ENCODE results near the gene LRRC49. TPM values are rescaled to one million over a fixed set of nuclear protein-coding genes. Genes with fewer than 3 reads are reported as not detected.

The LRRC49 gene
- total RNA-seq, 1 experiment from 2014 or later, result 8.3 TPM

- H2BK5ac ChIP-seq (ENCODE audit: insufficient read length, low read length), result no peak overlapping the region
- no peak overlapping the region for H2BK120ac ChIP-seq (ENCODE audit: low read depth, low read length, poor library complexity, severe bottlenecking)
- H4K5ac ChIP-seq (ENCODE audit: insufficient read length, low read depth, low read length), result no peak overlapping the region
- H4K20me1 ChIP-seq (ENCODE audit: control insufficient read depth, insufficient read depth, insufficient read length), result no peaks in the 10 kb centered on the region
- H3K9me3 ChIP-seq (ENCODE audit: control insufficient read depth, low read depth, low read length), result no peaks in the 10 kb centered on the region
- Mint-ChIP-seq H3K4me1 (no peaks in the 10 kb centered on the region), H3K4me3 (no peak overlapping the region), H3K27me3 (ENCODE audit: low read depth) (no peaks in the 10 kb centered on the region; the same call in 1 of the 2 replicates), H3K36me3 (ENCODE audit: insufficient read depth in 1 of 3, low read depth in 3 of 3) (peaks cover 0 to 3% (median 0%) of the 10 kb centered on the region in 3 experiments; a peak in 1 of 7 replicates), H3K27ac (no peak overlapping the region), H3K9me3 (no peaks in the 10 kb centered on the region; a peak in 2 of 5 replicates)
- no peaks in the 10 kb centered on the region for H3K79me2 ChIP-seq (ENCODE audit: insufficient read depth, low read length)
- no peak overlapping the region for H3K4ac ChIP-seq (ENCODE audit: low read depth, low read length)
- no peak overlapping the region for H3K18ac ChIP-seq (ENCODE audit: insufficient read length, low read depth, low read length)
- no peak overlapping the region for H3K23ac ChIP-seq (ENCODE audit: insufficient read length, low read depth, low read length)
- no peak overlapping the region for H2BK20ac ChIP-seq (ENCODE audit: low read depth, low read length, poor library complexity, severe bottlenecking)
- no peak for TF ChIP-seq CTCF (conservative IDR thresholded peaks at IDR 0.05)
- H3K56ac ChIP-seq (ENCODE audit: insufficient read length, low read depth, low read length), result no peak overlapping the region
- no peak overlapping the region for H3K4me2 ChIP-seq (ENCODE audit: insufficient read depth, insufficient read length, low read length)
- DNase-seq, result no peak
- no peak overlapping the region for H3T11ph ChIP-seq (ENCODE audit: low read length)
- no peaks in the 10 kb centered on the region for H3K79me1 ChIP-seq (ENCODE audit: insufficient read depth, low read depth, low read length, poor library complexity, severe bottlenecking)
- no peak overlapping the region for H4K91ac ChIP-seq (ENCODE audit: insufficient read length, low read depth, low read length)
- no peak overlapping the region for H3K14ac ChIP-seq (ENCODE audit: insufficient read depth, low read length)
- H4K8ac ChIP-seq (replicated peaks; ENCODE audit: insufficient read length, low read depth, low read length), result no peak overlapping the region
- H2BK12ac ChIP-seq (ENCODE audit: insufficient read length, low read depth, low read length), result no peak overlapping the region
- H3K27ac ChIP-seq (ENCODE audit: insufficient read length, low read depth, low read length), result no peak overlapping the region
- H3K23me2 ChIP-seq (ENCODE audit: insufficient read length, low read depth, low read length, poor library complexity, severe bottlenecking), result no peaks in the 10 kb centered on the region
- H2AFZ ChIP-seq (ENCODE audit: low read length), result no peak overlapping the region
- no peak overlapping the region for H3K9ac ChIP-seq (ENCODE audit: extremely low read depth, insufficient read length, low read length)
- no peaks in the 10 kb centered on the region for H3K27me3 ChIP-seq (ENCODE audit: insufficient read depth, low read length)
- no peaks in the 10 kb centered on the region for H3K4me1 ChIP-seq (ENCODE audit: insufficient read depth, low read length)
- WGBS (ENCODE audit: extremely low coverage, insufficient read length, low lambda C conversion rate), result no CpG with 5 or more reads among the region's 1 CpG
- no peak overlapping the region for H2BK15ac ChIP-seq (ENCODE audit: low read depth, low read length)
- H2AK5ac ChIP-seq (ENCODE audit: insufficient read length, low read length), result no peak overlapping the region
Measured at GRCh38 chr15:70967646-70968045, 75.0 kb downstream of the LRRC49 start.
